Measurements from ENCODE around the gene DEDD. TPM values are rescaled to one million over a fixed set of nuclear protein-coding genes. Genes with fewer than 3 reads are reported as not detected.
A peak's percentile ranks its signal among the peaks of the same experiment; 100 is the strongest.

DEDD gene
- polyA plus RNA-seq, 1 of the 3 experiments (the other 2 are of a cell fraction) = 45.0 TPM

DNA sequence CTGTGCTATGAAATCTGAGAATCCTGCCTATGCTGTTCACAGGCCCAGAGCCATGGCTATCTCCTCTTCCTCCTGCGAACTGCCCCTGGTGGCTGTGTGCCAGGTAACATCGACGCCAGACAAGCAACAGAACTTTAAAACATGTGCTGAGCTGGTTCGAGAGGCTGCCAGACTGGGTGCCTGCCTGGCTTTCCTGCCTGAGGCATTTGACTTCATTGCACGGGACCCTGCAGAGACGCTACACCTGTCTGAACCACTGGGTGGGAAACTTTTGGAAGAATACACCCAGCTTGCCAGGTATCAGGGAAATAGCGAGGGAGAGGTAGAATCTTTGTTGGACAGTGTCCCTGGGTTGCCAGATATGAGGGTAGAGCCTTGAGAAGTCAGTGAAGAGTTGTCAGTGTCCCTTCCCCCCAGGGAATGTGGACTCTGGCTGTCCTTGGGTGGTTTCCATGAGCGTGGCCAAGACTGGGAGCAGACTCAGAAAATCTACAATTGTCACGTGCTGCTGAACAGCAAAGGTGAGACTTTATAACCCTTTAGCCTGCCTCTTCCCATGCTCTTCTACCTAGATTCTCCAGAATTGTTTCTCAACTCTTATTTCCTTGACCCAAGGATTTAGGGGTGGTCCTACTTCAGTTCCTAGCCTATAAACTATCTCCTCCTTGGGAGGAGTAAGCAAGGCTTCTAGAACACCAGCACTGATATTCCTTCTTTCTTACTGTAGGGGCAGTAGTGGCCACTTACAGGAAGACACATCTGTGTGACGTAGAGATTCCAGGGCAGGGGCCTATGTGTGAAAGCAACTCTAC is 13.2 kb downstream of the DEDD start:
- peak overlapping the region; percentile 93; the same call in 1 of the 2 replicates for H3K9ac ChIP-seq
- peaks cover 17% of the 10 kb centered on the region for H4K20me1 ChIP-seq (ENCODE audit: insufficient read depth)
- H3K4me1 ChIP-seq (ENCODE audit: control insufficient read depth in 1 of 2, insufficient read depth in 2 of 2, low read depth in 1 of 2, low read length in 1 of 2) = peaks cover 22 to 25% of the 10 kb centered on the region in 2 experiments; a peak in 3 of 4 replicates
- peak overlapping the region; percentile 92 for H3K4me2 ChIP-seq
- TF ChIP-seq POLR2AphosphoS5 (IDR thresholded peaks at IDR 0.05; ENCODE audit: low read depth, low read length) (peak; percentile 3), MXI1 (IDR thresholded peaks at IDR 0.05; ENCODE audit: low read depth, low read length) (no peak)
- TF ChIP-seq, protein P1, sequence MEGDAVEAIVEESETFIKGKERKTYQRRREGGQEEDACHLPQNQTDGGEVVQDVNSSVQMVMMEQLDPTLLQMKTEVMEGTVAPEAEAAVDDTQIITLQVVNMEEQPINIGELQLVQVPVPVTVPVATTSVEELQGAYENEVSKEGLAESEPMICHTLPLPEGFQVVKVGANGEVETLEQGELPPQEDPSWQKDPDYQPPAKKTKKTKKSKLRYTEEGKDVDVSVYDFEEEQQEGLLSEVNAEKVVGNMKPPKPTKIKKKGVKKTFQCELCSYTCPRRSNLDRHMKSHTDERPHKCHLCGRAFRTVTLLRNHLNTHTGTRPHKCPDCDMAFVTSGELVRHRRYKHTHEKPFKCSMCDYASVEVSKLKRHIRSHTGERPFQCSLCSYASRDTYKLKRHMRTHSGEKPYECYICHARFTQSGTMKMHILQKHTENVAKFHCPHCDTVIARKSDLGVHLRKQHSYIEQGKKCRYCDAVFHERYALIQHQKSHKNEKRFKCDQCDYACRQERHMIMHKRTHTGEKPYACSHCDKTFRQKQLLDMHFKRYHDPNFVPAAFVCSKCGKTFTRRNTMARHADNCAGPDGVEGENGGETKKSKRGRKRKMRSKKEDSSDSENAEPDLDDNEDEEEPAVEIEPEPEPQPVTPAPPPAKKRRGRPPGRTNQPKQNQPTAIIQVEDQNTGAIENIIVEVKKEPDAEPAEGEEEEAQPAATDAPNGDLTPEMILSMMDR (IDR thresholded peaks at IDR 0.05) = peak; percentile 55
- CTCF ChIA-PET = interaction anchor here (0.8 to 1.4 kb wide), 2 partner anchors 12 to 31 kb away, joined by 3 to 9 read pairs; partner anchors contain the start of gene DEDD
- H3K36me3 ChIP-seq (replicated peaks in 1 of 2; ENCODE audit: control insufficient read depth in 1 of 2, insufficient read depth in 2 of 2, low read length in 1 of 2) = peaks cover 30 to 46% of the 10 kb centered on the region in 2 experiments
- H3K4me3 ChIP-seq (ENCODE audit: low read depth in 2 of 2, low read length in 1 of 2) = peak overlapping the region; percentile 79 to 92
- 49% methylated on average over 10 of the region's 10 CpGs for WGBS (ENCODE audit: low lambda C conversion rate)
- no peak overlapping the region for H2AFZ ChIP-seq (ENCODE audit: low read depth)
- H3K27me3 ChIP-seq (ENCODE audit: insufficient read depth) = no peaks in the 10 kb centered on the region
- POLR2A ChIA-PET = interaction anchor here (0.9 to 1.7 kb wide), 2 partner anchors 9 to 78 kb away, joined by 3 to 5 read pairs; no protein-coding TSS in a partner anchor
- H3K9me2 ChIP-seq = no peaks in the 10 kb centered on the region
- peaks cover 15% of the 10 kb centered on the region for H3F3A ChIP-seq (replicated peaks; ENCODE audit: insufficient read depth)
- peak; percentile 39 for DNase-seq
- peak overlapping the region; percentile 90 to 93 for H3K27ac ChIP-seq (ENCODE audit: low read depth in 2 of 2, low read length in 1 of 2)
- H3K79me2 ChIP-seq (ENCODE audit: insufficient read depth) = peaks cover 62% of the 10 kb centered on the region
- no peaks in the 10 kb centered on the region for H3K9me3 ChIP-seq

DNA sequence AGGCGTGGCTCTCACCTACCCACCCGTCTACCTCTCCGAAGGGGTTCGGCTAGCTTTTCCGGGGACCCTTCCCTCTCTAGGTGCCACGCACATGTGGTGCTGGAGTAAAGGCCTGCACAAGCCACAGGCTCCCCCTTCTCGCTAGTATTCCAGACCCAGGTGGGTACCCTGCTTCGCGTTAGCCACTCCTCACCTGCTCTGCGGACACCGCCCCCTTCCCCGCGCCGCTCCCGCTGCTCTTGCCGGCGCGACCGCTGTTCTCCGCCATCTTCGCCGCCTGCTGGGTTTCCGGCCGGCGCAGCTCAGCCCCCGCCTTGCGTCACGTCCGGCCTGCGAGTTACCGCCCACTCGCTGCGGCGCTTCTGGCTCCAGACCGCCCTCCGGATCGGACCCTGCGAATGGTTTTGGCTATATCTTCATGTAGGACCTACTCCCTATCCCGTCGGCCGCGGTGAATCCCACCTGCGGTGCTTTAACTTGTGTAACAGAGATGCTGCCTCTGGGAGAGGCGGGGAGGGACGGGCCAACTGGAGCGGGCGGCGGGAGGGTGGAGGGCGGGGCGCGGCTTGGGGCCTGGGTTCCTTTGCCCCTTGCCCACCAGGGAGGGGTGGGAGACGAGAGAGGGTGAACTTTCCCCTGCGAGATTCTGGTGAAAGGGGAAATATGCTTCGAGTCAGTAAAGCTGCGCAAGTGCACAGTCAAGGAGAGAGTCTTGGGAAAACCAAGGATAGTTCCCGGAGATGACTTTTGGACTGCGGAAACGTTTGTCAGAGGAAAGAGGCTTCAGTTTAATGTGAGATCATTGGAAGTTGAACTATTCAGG is 14.5 kb downstream of the DEDD start, which contains the start of the genes NIT1 and PFDN2:
Gene NIT1 (plus strand): TSS at position 347 of the 823 bp plus-strand sequence. CDS start 72 bp downstream, at position 419.
Gene PFDN2 (minus strand): TSS at position 279 of the 823 bp plus-strand sequence. CDS start 11 bp downstream, at position 268.
- H3K9ac ChIP-seq = peak within 1 kb of the TSS; percentile 93
- H3K9me3 ChIP-seq = no peaks in the 10 kb centered on the region
- H2AFZ ChIP-seq (ENCODE audit: low read depth) = peak within 1 kb of the TSS; percentile 82
- peak within 1 kb of the TSS; percentile 92 for H3K4me2 ChIP-seq
- H3K4me1 ChIP-seq (ENCODE audit: control insufficient read depth in 1 of 2, insufficient read depth in 2 of 2, low read depth in 1 of 2, low read length in 1 of 2) = peaks cover 22 to 25% of the 10 kb centered on the region in 2 experiments; a peak in 3 of 4 replicates
- H3K27me3 ChIP-seq (ENCODE audit: insufficient read depth) = no peaks in the 10 kb centered on the region
- H3F3A ChIP-seq (replicated peaks; ENCODE audit: insufficient read depth) = peaks cover 15% of the 10 kb centered on the region
- peaks cover 26% of the 10 kb centered on the region for H4K20me1 ChIP-seq (ENCODE audit: insufficient read depth)
- ChIA-PET CTCF (interaction anchor here (0.5 to 1.5 kb wide), 4 partner anchors 13 to 128 kb away, joined by 3 to 9 read pairs (median 4); partner anchors contain the start of gene DEDD), POLR2A (interaction anchor here (0.7 to 2.1 kb wide), 9 partner anchors 9 to 84 kb away, joined by 3 to 12 read pairs (median 3); partner anchors contain the start of genes NDUFS2, PPOX and USF1)
- WGBS (ENCODE audit: low lambda C conversion rate) = 2% methylated on average over 22 of the region's 58 CpGs
- peak within 1 kb of the TSS; percentile 79 to 92 for H3K4me3 ChIP-seq (ENCODE audit: low read depth in 2 of 2, low read length in 1 of 2)
- peak within 1 kb of the TSS; percentile 90 to 93 for H3K27ac ChIP-seq (ENCODE audit: low read depth in 2 of 2, low read length in 1 of 2)
- peak; percentile 94 for DNase-seq
- no peaks in the 10 kb centered on the region for H3K9me2 ChIP-seq
- H3K36me3 ChIP-seq (replicated peaks in 1 of 2; ENCODE audit: control insufficient read depth in 1 of 2, insufficient read depth in 2 of 2, low read length in 1 of 2) = peaks cover 33 to 38% of the 10 kb centered on the region in 2 experiments
- H3K79me2 ChIP-seq (ENCODE audit: insufficient read depth) = peaks cover 72% of the 10 kb centered on the region
- no peak for TF ChIP-seq RCOR1 (IDR thresholded peaks at IDR 0.05; ENCODE audit: low read length)
- TF ChIP-seq, protein P2, sequence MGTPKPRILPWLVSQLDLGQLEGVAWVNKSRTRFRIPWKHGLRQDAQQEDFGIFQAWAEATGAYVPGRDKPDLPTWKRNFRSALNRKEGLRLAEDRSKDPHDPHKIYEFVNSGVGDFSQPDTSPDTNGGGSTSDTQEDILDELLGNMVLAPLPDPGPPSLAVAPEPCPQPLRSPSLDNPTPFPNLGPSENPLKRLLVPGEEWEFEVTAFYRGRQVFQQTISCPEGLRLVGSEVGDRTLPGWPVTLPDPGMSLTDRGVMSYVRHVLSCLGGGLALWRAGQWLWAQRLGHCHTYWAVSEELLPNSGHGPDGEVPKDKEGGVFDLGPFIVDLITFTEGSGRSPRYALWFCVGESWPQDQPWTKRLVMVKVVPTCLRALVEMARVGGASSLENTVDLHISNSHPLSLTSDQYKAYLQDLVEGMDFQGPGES (IDR thresholded peaks at IDR 0.05; ENCODE audit: low read depth, low read length) = no peak
- no peak for TF ChIP-seq FOXM1 (IDR thresholded peaks at IDR 0.05; ENCODE audit: low read depth)
- peak; percentile 31 for TF ChIP-seq NRF1 (IDR thresholded peaks at IDR 0.05; ENCODE audit: low read depth, low read length)
- no peak for TF ChIP-seq EP300 (IDR thresholded peaks at IDR 0.05; ENCODE audit: borderline replicate concordance in 1 of 2, low read depth in 1 of 2, low read length in 1 of 2)
- TF ChIP-seq SIN3A (IDR thresholded peaks at IDR 0.05; ENCODE audit: borderline replicate concordance, low read depth, low read length) = peak; percentile 53; the same call in 1 of the 2 replicates
- TF ChIP-seq ELF1 (IDR thresholded peaks at IDR 0.05) = 0 out of 2 replicates have a peak, but pooled peaks have one; percentile 7
- no peak for TF ChIP-seq RAD21 (IDR thresholded peaks at IDR 0.05; ENCODE audit: low read length)
- TF ChIP-seq, protein P3, sequence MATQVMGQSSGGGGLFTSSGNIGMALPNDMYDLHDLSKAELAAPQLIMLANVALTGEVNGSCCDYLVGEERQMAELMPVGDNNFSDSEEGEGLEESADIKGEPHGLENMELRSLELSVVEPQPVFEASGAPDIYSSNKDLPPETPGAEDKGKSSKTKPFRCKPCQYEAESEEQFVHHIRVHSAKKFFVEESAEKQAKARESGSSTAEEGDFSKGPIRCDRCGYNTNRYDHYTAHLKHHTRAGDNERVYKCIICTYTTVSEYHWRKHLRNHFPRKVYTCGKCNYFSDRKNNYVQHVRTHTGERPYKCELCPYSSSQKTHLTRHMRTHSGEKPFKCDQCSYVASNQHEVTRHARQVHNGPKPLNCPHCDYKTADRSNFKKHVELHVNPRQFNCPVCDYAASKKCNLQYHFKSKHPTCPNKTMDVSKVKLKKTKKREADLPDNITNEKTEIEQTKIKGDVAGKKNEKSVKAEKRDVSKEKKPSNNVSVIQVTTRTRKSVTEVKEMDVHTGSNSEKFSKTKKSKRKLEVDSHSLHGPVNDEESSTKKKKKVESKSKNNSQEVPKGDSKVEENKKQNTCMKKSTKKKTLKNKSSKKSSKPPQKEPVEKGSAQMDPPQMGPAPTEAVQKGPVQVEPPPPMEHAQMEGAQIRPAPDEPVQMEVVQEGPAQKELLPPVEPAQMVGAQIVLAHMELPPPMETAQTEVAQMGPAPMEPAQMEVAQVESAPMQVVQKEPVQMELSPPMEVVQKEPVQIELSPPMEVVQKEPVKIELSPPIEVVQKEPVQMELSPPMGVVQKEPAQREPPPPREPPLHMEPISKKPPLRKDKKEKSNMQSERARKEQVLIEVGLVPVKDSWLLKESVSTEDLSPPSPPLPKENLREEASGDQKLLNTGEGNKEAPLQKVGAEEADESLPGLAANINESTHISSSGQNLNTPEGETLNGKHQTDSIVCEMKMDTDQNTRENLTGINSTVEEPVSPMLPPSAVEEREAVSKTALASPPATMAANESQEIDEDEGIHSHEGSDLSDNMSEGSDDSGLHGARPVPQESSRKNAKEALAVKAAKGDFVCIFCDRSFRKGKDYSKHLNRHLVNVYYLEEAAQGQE (IDR thresholded peaks at IDR 0.05; ENCODE audit: low read depth, low read length) = peak; percentile 53
- no peak for TF ChIP-seq NFIC (IDR thresholded peaks at IDR 0.05; ENCODE audit: borderline replicate concordance)
- no peak; the same call in 1 of the 2 replicates for TF ChIP-seq FOSL2 (IDR thresholded peaks at IDR 0.05; ENCODE audit: borderline replicate concordance, low read depth)
- no peak for TF ChIP-seq JUND (IDR thresholded peaks at IDR 0.05)
- TF ChIP-seq, protein P4, sequence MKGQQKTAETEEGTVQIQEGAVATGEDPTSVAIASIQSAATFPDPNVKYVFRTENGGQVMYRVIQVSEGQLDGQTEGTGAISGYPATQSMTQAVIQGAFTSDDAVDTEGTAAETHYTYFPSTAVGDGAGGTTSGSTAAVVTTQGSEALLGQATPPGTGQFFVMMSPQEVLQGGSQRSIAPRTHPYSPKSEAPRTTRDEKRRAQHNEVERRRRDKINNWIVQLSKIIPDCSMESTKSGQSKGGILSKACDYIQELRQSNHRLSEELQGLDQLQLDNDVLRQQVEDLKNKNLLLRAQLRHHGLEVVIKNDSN (IDR thresholded peaks at IDR 0.05; ENCODE audit: borderline replicate concordance, low read depth) = no peak
